GM12878 (cell line): ENCODE results near the gene ESRP2.

Experiments used
- CEBPB ChIP-seq, 2 experiments: fragments of 150-350 bp in 1 of 2; IDR thresholded peaks; 2 replicates each; pipeline ENCODE4 v1.6.1; 2012 to 2014; ENCODE audit warnings: low read depth in 2 of 2, low read length in 2 of 2, borderline replicate concordance in 1 of 2, inconsistent platforms in 1 of 2
- CEBPZ ChIP-seq: fragments of 150-350 bp; IDR thresholded peaks from 2 replicates; pipeline ENCODE4 v1.6.1; 2016; ENCODE audit warnings: low read depth, low read length
- CHD2 ChIP-seq: IDR thresholded peaks from 2 replicates; pipeline ENCODE4 v1.6.1; 2011; ENCODE audit warnings: low read depth, low read length, improper control_type of control experiment, borderline replicate concordance
- CREB1 ChIP-seq: IDR thresholded peaks from 2 replicates; pipeline ENCODE4 v1.6.1; 2012; ENCODE audit warnings: low read depth, mild to moderate bottlenecking, inconsistent platforms
- CTCF ChIP-seq, 3 experiments: IDR thresholded peaks in 2 of 3; conservative IDR thresholded peaks in 1 of 3; 2 replicates each; pipeline ENCODE4 v1.5.1; 2011; ENCODE audit warnings: low read depth in 3 of 3, low read length in 3 of 3, mild to moderate bottlenecking in 3 of 3, control low read depth in 2 of 3, moderate library complexity in 2 of 3, inconsistent platforms in 1 of 3, mixed read lengths in 1 of 3; ENCODE audit not compliant: control insufficient read depth in 2 of 3, insufficient read depth in 1 of 3; ENCODE audit errors: extremely low read depth in 1 of 3
- EZH2 ChIP-seq: IDR thresholded peaks from 2 replicates; pipeline ENCODE4 v1.6.1; 2012; ENCODE audit warnings: low read depth, mild to moderate bottlenecking, control low read depth, inconsistent platforms, low read length, borderline replicate concordance; ENCODE audit not compliant: control insufficient read depth
- HDAC2 ChIP-seq: fragments of 200-600 bp; sonication (generic); IDR thresholded peaks from 2 replicates; pipeline ENCODE4 v1.6.1; 2017
- POLR2A ChIP-seq: IDR thresholded peaks from 2 replicates; pipeline ENCODE4 v1.6.1; 2011; ENCODE audit warnings: low read depth, mild to moderate bottlenecking, low read length
- YBX1 ChIP-seq: fragments of 450-650 bp; IDR thresholded peaks from 2 replicates; pipeline ENCODE4 v1.6.1; 2016; ENCODE audit warnings: antibody characterized with exemption
- ZNF687 ChIP-seq: fragments of 450-650 bp; IDR thresholded peaks from 2 replicates; pipeline ENCODE4 v1.6.1; 2017; ENCODE audit warnings: mild to moderate bottlenecking, moderate library complexity
- ZZZ3 ChIP-seq: IDR thresholded peaks from 2 replicates; pipeline ENCODE4 v1.6.1; 2011; ENCODE audit warnings: low read depth; ENCODE audit not compliant: control insufficient read depth, insufficient read length
- TF ChIP-seq, protein P1 (sequence below): IDR thresholded peaks from 2 replicates; pipeline ENCODE4 v1.6.1; 2011; ENCODE audit warnings: low read depth, low read length, improper control_type of control experiment, borderline replicate concordance

- TF ChIP-seq ZZZ3, result no peak
- no peak for TF ChIP-seq ZNF687
- TF ChIP-seq CREB1, result no peak
- TF ChIP-seq, protein P1, sequence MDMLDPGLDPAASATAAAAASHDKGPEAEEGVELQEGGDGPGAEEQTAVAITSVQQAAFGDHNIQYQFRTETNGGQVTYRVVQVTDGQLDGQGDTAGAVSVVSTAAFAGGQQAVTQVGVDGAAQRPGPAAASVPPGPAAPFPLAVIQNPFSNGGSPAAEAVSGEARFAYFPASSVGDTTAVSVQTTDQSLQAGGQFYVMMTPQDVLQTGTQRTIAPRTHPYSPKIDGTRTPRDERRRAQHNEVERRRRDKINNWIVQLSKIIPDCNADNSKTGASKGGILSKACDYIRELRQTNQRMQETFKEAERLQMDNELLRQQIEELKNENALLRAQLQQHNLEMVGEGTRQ, result no peak
- no peak for TF ChIP-seq POLR2A
- TF ChIP-seq CTCF (IDR thresholded peaks at IDR 0.05 in 2 of 3, conservative IDR thresholded peaks at IDR 0.05 in 1 of 3; ENCODE audit: control insufficient read depth in 2 of 3, extremely low read depth in 1 of 3, insufficient read depth in 1 of 3, low read depth in 3 of 3, low read length in 3 of 3), result no peak
- TF ChIP-seq EZH2, result no peak
- no peak for TF ChIP-seq HDAC2
- no peak for TF ChIP-seq CEBPZ
- TF ChIP-seq YBX1, result no peak
- no peak for TF ChIP-seq CEBPB (IDR thresholded peaks at IDR 0.05; ENCODE audit: borderline replicate concordance in 1 of 2, low read depth in 2 of 2, low read length in 2 of 2)
- no peak for TF ChIP-seq CHD2
These were observed 49.0 kb downstream of the ESRP2 start for GRCh38 chr16:68186877-68187276.
